ENCODE measurements around the gene D2HGDH.

The D2HGDH gene

GRCh38 chr2:241762933-241763369, 28.5 kb downstream of the D2HGDH start:
- ATAC-seq (ENCODE audit: low read depth): no peak
- no peak overlapping the region for H3K27ac ChIP-seq (ENCODE audit: poor library complexity, severe bottlenecking)

GRCh38 chr2:241763551-241764274, 29.3 kb downstream of the D2HGDH start:
- Histone ChIP-seq H3K4me3 (ENCODE audit: severe bottlenecking) (no peak overlapping the region), H3K27me3 (ENCODE audit: insufficient read depth, poor library complexity, severe bottlenecking) (no peaks in the 10 kb centered on the region), H3K9me3 (ENCODE audit: severe bottlenecking) (no peaks in the 10 kb centered on the region), H3K27ac (ENCODE audit: poor library complexity, severe bottlenecking) (no peak overlapping the region), H3K4me1 (ENCODE audit: insufficient read depth, poor library complexity, severe bottlenecking) (no peaks in the 10 kb centered on the region), H3K36me3 (ENCODE audit: low read depth) (peaks cover 9% of the 10 kb centered on the region)
- TF ChIP-seq CTCF (IDR thresholded peaks at IDR 0.05; ENCODE audit: poor library complexity, severe bottlenecking): no peak
- DNase-seq (ENCODE audit: low spot score) (no peak), ATAC-seq (ENCODE audit: low read depth) (no peak)

More at GRCh38 chr2:241762933-241763369, 28.5 kb downstream of the D2HGDH start:
- Histone ChIP-seq H3K27me3 (ENCODE audit: insufficient read depth, poor library complexity, severe bottlenecking) (no peaks in the 10 kb centered on the region), H3K4me3 (ENCODE audit: severe bottlenecking) (no peak overlapping the region), H3K4me1 (ENCODE audit: insufficient read depth, poor library complexity, severe bottlenecking) (no peaks in the 10 kb centered on the region), H3K9me3 (ENCODE audit: severe bottlenecking) (no peaks in the 10 kb centered on the region), H3K36me3 (ENCODE audit: low read depth) (peaks cover 9% of the 10 kb centered on the region)
- no peak for TF ChIP-seq CTCF (IDR thresholded peaks at IDR 0.05; ENCODE audit: poor library complexity, severe bottlenecking)
- DNase-seq (ENCODE audit: low spot score): no peak

GRCh38 chr2:241764275-241765241, 30.1 kb downstream of the D2HGDH start:
- no peak for TF ChIP-seq CTCF (IDR thresholded peaks at IDR 0.05; ENCODE audit: poor library complexity, severe bottlenecking)
- Histone ChIP-seq H3K27me3 (ENCODE audit: insufficient read depth, poor library complexity, severe bottlenecking) (no peaks in the 10 kb centered on the region), H3K36me3 (ENCODE audit: low read depth) (peaks cover 8% of the 10 kb centered on the region), H3K4me3 (ENCODE audit: severe bottlenecking) (no peak overlapping the region), H3K4me1 (ENCODE audit: insufficient read depth, poor library complexity, severe bottlenecking) (no peaks in the 10 kb centered on the region), H3K9me3 (ENCODE audit: severe bottlenecking) (no peaks in the 10 kb centered on the region), H3K27ac (ENCODE audit: poor library complexity, severe bottlenecking) (no peak overlapping the region)
- ATAC-seq (ENCODE audit: low read depth) (no peak; the same call in 2 of the 3 replicates), DNase-seq (ENCODE audit: low spot score) (peak; percentile 57)

- TF ChIP-seq CTCF (IDR thresholded peaks at IDR 0.05; ENCODE audit: poor library complexity, severe bottlenecking): no peak
- no peaks in the 10 kb centered on the region for H3K9me3 ChIP-seq (ENCODE audit: severe bottlenecking)
- H3K27me3 ChIP-seq (ENCODE audit: insufficient read depth, poor library complexity, severe bottlenecking): no peaks in the 10 kb centered on the region
- no peak overlapping the region for H3K4me3 ChIP-seq (ENCODE audit: severe bottlenecking)
- ATAC-seq (ENCODE audit: low read depth): 0 out of 3 replicates have a peak, but pooled peaks have one; percentile 22
- H3K27ac ChIP-seq (ENCODE audit: poor library complexity, severe bottlenecking): no peak overlapping the region
- no peaks in the 10 kb centered on the region for H3K4me1 ChIP-seq (ENCODE audit: insufficient read depth, poor library complexity, severe bottlenecking)
- DNase-seq (ENCODE audit: low spot score): peak; percentile 66
- H3K36me3 ChIP-seq (ENCODE audit: low read depth): no peaks in the 10 kb centered on the region
These were observed 33.2 kb downstream of the D2HGDH start for GRCh38 chr2:241767464-241768250.

Measured in RWPE2 (cell line).